Suprapubic skin (tissue), 4 donors: ENCODE measurements around the gene MYO15A. TPM values are rescaled to one million over a fixed set of nuclear protein-coding genes. Genes with fewer than 3 reads are reported as not detected.

Experiments
- DNase-seq, 2 donors: peaks; one replicate each; pipeline ENCODE4 v3.0.0-alpha.2; 2019; ENCODE audit warnings: low spot score in 2 of 2
- H3K27ac ChIP-seq: fragments of 200-600 bp; sonication (generic); one replicate; pipeline ENCODE4 v1.5.1; 2019
- H3K27me3 ChIP-seq: fragments of 200-600 bp; sonication (generic); one replicate; pipeline ENCODE4 v1.5.1; 2019
- H3K36me3 ChIP-seq: fragments of 200-600 bp; sonication (generic); one replicate; pipeline ENCODE4 v1.5.1; 2019
- H3K4me1 ChIP-seq: fragments of 200-600 bp; sonication (generic); one replicate; pipeline ENCODE4 v1.5.1; 2019
- H3K4me3 ChIP-seq: fragments of 200-600 bp; sonication (generic); one replicate; pipeline ENCODE4 v1.5.1; 2019; ENCODE audit warnings: mild to moderate bottlenecking
- H3K9me3 ChIP-seq: fragments of 200-600 bp; sonication (generic); one replicate; pipeline ENCODE4 v1.5.1; 2019
- CTCF ChIP-seq, 2 donors: fragments of 200-600 bp in 1 of 2; fragments of 450-650 bp in 1 of 2; sonication (generic) in 1 of 2; IDR thresholded peaks; one replicate each; pipeline ENCODE4 v1.5.1; 2016 to 2019; ENCODE audit warnings: antibody characterized with exemption in 2 of 2, mild to moderate bottlenecking in 1 of 2, moderate library complexity in 1 of 2
- EP300 ChIP-seq: sonication (generic); formaldehyde crosslinking; IDR thresholded peaks from one replicate; pipeline ENCODE4 v1.6.1; 2017; ENCODE audit warnings: antibody characterized with exemption
- POLR2A ChIP-seq, 2 donors: fragments of 450-650 bp; IDR thresholded peaks; one replicate each; pipeline ENCODE4 v1.6.1; 2017; ENCODE audit warnings: antibody characterized with exemption in 2 of 2, mild to moderate bottlenecking in 2 of 2, moderate library complexity in 2 of 2
- POLR2AphosphoS5 ChIP-seq, 3 donors: sonication (generic); formaldehyde crosslinking; IDR thresholded peaks; one replicate each; pipeline ENCODE4 v1.6.1; 2017; ENCODE audit warnings: antibody characterized with exemption in 3 of 3
- WGBS: methylation state at CpG from one replicate; pipeline ENCODE4 v1.1.5; 2018; 5-methylcytosine and 5-hydroxymethylcytosine counted together
- total RNA-seq, 4 donors: library from RNA; depleted of rRNA; stranded (reverse); fragments of >200 nt; gene quantifications; one replicate each; pipeline ENCODE4 v1.1.0, GENCODE V29; 2016

MYO15A gene
- total RNA-seq, 4 donors from 2014 or later = 0.23 to 0.49 (median 0.41) TPM

GRCh38 chr17:18144261-18144660 lies 35.7 kb downstream of the MYO15A start:
- Histone ChIP-seq H3K27me3 (no peaks in the 10 kb centered on the region), H3K27ac (no peak overlapping the region), H3K36me3 (no peaks in the 10 kb centered on the region), H3K4me1 (peaks cover 4% of the 10 kb centered on the region), H3K9me3 (no peaks in the 10 kb centered on the region), H3K4me3 (no peak overlapping the region)
- no peak for TF ChIP-seq POLR2AphosphoS5 (IDR thresholded peaks at IDR 0.05)
- TF ChIP-seq POLR2A (IDR thresholded peaks at IDR 0.05) = no peak
- no peak for TF ChIP-seq CTCF (IDR thresholded peaks at IDR 0.05)
- no peak for TF ChIP-seq EP300
- WGBS = 81% methylated on average over 3 of the region's 4 CpGs
- no peak for DNase-seq

GRCh38 chr17:18144855-18145254 lies 36.3 kb downstream of the MYO15A start:
- Histone ChIP-seq H3K9me3 (no peaks in the 10 kb centered on the region), H3K4me1 (peaks cover 4% of the 10 kb centered on the region), H3K4me3 (no peak overlapping the region), H3K27me3 (no peaks in the 10 kb centered on the region), H3K36me3 (no peaks in the 10 kb centered on the region), H3K27ac (no peak overlapping the region)
- no peak for DNase-seq
- 100% methylated on average over 1 of the region's 1 CpG for WGBS
- no peak for TF ChIP-seq CTCF (IDR thresholded peaks at IDR 0.05)
- no peak for TF ChIP-seq POLR2A (IDR thresholded peaks at IDR 0.05)
- TF ChIP-seq POLR2AphosphoS5 (IDR thresholded peaks at IDR 0.05) = no peak
- TF ChIP-seq EP300 = no peak

GRCh38 chr17:18145811-18146210 lies 37.3 kb downstream of the MYO15A start:
- no peaks in the 10 kb centered on the region for H3K36me3 ChIP-seq
- no peaks in the 10 kb centered on the region for H3K9me3 ChIP-seq
- no peak overlapping the region for H3K4me3 ChIP-seq
- no peak overlapping the region for H3K27ac ChIP-seq
- H3K4me1 ChIP-seq = peaks cover 3% of the 10 kb centered on the region
- TF ChIP-seq CTCF (IDR thresholded peaks at IDR 0.05) (no peak), POLR2A (IDR thresholded peaks at IDR 0.05) (no peak)
- H3K27me3 ChIP-seq = no peaks in the 10 kb centered on the region
- no peak for DNase-seq
- 85% methylated on average over 10 of the region's 13 CpGs for WGBS

- H3K27me3 ChIP-seq = no peaks in the 10 kb centered on the region
- no peak for DNase-seq
- H3K4me1 ChIP-seq = no peaks in the 10 kb centered on the region
- no peak overlapping the region for H3K4me3 ChIP-seq
- H3K9me3 ChIP-seq = no peaks in the 10 kb centered on the region
- H3K27ac ChIP-seq = no peak overlapping the region
- H3K36me3 ChIP-seq = no peaks in the 10 kb centered on the region
- WGBS = 91% methylated on average over 2 of the region's 2 CpGs
- no peak for TF ChIP-seq CTCF (IDR thresholded peaks at IDR 0.05)
- no peak for TF ChIP-seq POLR2A (IDR thresholded peaks at IDR 0.05)
- no peak for TF ChIP-seq EP300
Observed at GRCh38 chr17:18146259-18146658, 37.7 kb downstream of the MYO15A start.

- no peaks in the 10 kb centered on the region for H3K9me3 ChIP-seq
- WGBS = 89% methylated on average over 3 of the region's 3 CpGs
- no peak for DNase-seq
- TF ChIP-seq POLR2AphosphoS5 (IDR thresholded peaks at IDR 0.05) (no peak), EP300 (no peak)
- H3K4me3 ChIP-seq = no peak overlapping the region
- no peaks in the 10 kb centered on the region for H3K36me3 ChIP-seq
- no peak overlapping the region for H3K27ac ChIP-seq
- H3K27me3 ChIP-seq = no peaks in the 10 kb centered on the region
- no peaks in the 10 kb centered on the region for H3K4me1 ChIP-seq
Observed at GRCh38 chr17:18146980-18147379, 38.4 kb downstream of the MYO15A start.

- Histone ChIP-seq H3K36me3 (no peaks in the 10 kb centered on the region), H3K9me3 (no peaks in the 10 kb centered on the region), H3K4me1 (peaks cover 9% of the 10 kb centered on the region), H3K27ac (no peak overlapping the region), H3K4me3 (no peak overlapping the region), H3K27me3 (no peaks in the 10 kb centered on the region)
- no peak for DNase-seq
- no CpG with 5 or more reads among the region's 7 CpGs for WGBS
- TF ChIP-seq CTCF (IDR thresholded peaks at IDR 0.05) (no peak), POLR2A (IDR thresholded peaks at IDR 0.05) (no peak), POLR2AphosphoS5 (IDR thresholded peaks at IDR 0.05) (no peak), EP300 (no peak)
Observed at GRCh38 chr17:18148586-18148985, 40.0 kb downstream of the MYO15A start.
